SW480 (cell line): ENCODE measurements around the gene FGD1.
"Not testable (repeated sequence)": the region's sequence is repeated elsewhere in the genome, so short reads cannot be mapped to it uniquely, and the experiment has no call there.

ENCODE experiments used
- DNase-seq: peaks from one replicate; pipeline ENCODE4 v3.0.0-alpha.2; 2016; ENCODE audit warnings: low spot score

Gene FGD1

GRCh38 chrX:54495814-54496516, at the start of gene FGD1:
Gene FGD1 (minus strand): TSS chrX:54496234. CDS start chrX:54495432, 802 bp downstream.
- DNase-seq, result no peak

- DNase-seq, result not testable (repeated sequence)
Observed at GRCh38 chrX:54542239-54542638, 46.2 kb upstream of the FGD1 start.

GRCh38 chrX:54540289-54540688, 44.3 kb upstream of the FGD1 start:
- DNase-seq, result no peak

GRCh38 chrX:54534271-54534670, 38.2 kb upstream of the FGD1 start:
- DNase-seq, result no peak

- no peak for DNase-seq
Observed at GRCh38 chrX:54530357-54530900, 34.4 kb upstream of the FGD1 start.

GRCh38 chrX:54529552-54530356, 33.7 kb upstream of the FGD1 start, which contains the start of gene GNL3L:
Gene GNL3L (plus strand): TSS chrX:54530219. CDS start chrX:54532567, 2,348 bp downstream.
- DNase-seq, result peak; percentile 88

- no peak for DNase-seq
Observed at GRCh38 chrX:54529151-54529550, 33.1 kb upstream of the FGD1 start.

GRCh38 chrX:54509400-54509799, 13.4 kb upstream of the FGD1 start:
- DNase-seq, result no peak

GRCh38 chrX:54496936-54497335, 902 bp upstream of the FGD1 start:
- no peak for DNase-seq

GRCh38 chrX:54496517-54496852, 451 bp upstream of the FGD1 start:
- no peak for DNase-seq

GRCh38 chrX:54494989-54495813, 833 bp downstream of the FGD1 start:
- no peak for DNase-seq

- no peak for DNase-seq
Observed at GRCh38 chrX:54494166-54494988, 1.7 kb downstream of the FGD1 start.

GRCh38 chrX:54492340-54492739, 3.7 kb downstream of the FGD1 start:
- DNase-seq, result no peak

GRCh38 chrX:54489819-54490218, 6.2 kb downstream of the FGD1 start:
- DNase-seq, result not testable (repeated sequence)

- no peak for DNase-seq
Observed at GRCh38 chrX:54484666-54485065, 11.4 kb downstream of the FGD1 start.

- DNase-seq, result no peak
Observed at GRCh38 chrX:54483946-54484345, 12.1 kb downstream of the FGD1 start.

- DNase-seq, result no peak
Observed at GRCh38 chrX:54482839-54483593, 13.0 kb downstream of the FGD1 start.

- no peak for DNase-seq
Observed at GRCh38 chrX:54479136-54480111, 16.6 kb downstream of the FGD1 start.
